HG03280 (cell line): Measurements from ENCODE around the gene SHISA3.

Experiments
- ATAC-seq: cut with Tn5 transposase; IDR thresholded peaks from one replicate; pipeline ENCODE4 v1.9.1; 2021; ENCODE audit warnings: mild to moderate bottlenecking, moderate library complexity; ENCODE audit not compliant: unreplicated experiment

Gene SHISA3

GRCh38 chr4:42442601-42443000, 45.3 kb downstream of the SHISA3 start:
- ATAC-seq: no peak

GRCh38 chr4:42445038-42445437, 47.8 kb downstream of the SHISA3 start:
- ATAC-seq: no peak

GRCh38 chr4:42446823-42447222, 49.5 kb downstream of the SHISA3 start:
- ATAC-seq: no peak
